GM19452 (cell line): Measurements from ENCODE around the gene AKT1S1.
"Not testable (repeated sequence)": the region's sequence is repeated elsewhere in the genome, so short reads cannot be mapped to it uniquely, and the experiment has no call there.

Source experiments
- ATAC-seq: cut with Tn5 transposase; IDR thresholded peaks from one replicate; pipeline ENCODE4 v1.9.1; 2021; ENCODE audit not compliant: unreplicated experiment

AKT1S1 gene

GRCh38 chr19:49877020-49877878 lies at the start of gene AKT1S1, which contains the start of gene TBC1D17:
AKT1S1 (minus strand) TSS chr19:49877355; CDS start chr19:49873295, 4,060 bp downstream.
TBC1D17 (plus strand) TSS chr19:49877702; CDS start chr19:49877724, 22 bp downstream.
- peak; percentile 54 for ATAC-seq

- no peak for ATAC-seq
Measured at GRCh38 chr19:49926515-49926914, 49.4 kb upstream of the AKT1S1 start.

- ATAC-seq = no peak
Measured at GRCh38 chr19:49925486-49925885, 48.3 kb upstream of the AKT1S1 start.

GRCh38 chr19:49924881-49925210 lies 47.7 kb upstream of the AKT1S1 start:
- ATAC-seq = not testable (repeated sequence)

- ATAC-seq = no peak
Measured at GRCh38 chr19:49924004-49924880, 47.1 kb upstream of the AKT1S1 start.

GRCh38 chr19:49923055-49924003 lies 46.2 kb upstream of the AKT1S1 start:
- ATAC-seq = no peak

- ATAC-seq = no peak
Measured at GRCh38 chr19:49921871-49922795, 45.0 kb upstream of the AKT1S1 start.

- ATAC-seq = no peak
Measured at GRCh38 chr19:49920624-49921363, 43.6 kb upstream of the AKT1S1 start.

- ATAC-seq = no peak
Measured at GRCh38 chr19:49918089-49918488, 40.9 kb upstream of the AKT1S1 start.

GRCh38 chr19:49916839-49917733 lies 39.9 kb upstream of the AKT1S1 start:
- no peak for ATAC-seq

GRCh38 chr19:49915271-49915670 lies 38.1 kb upstream of the AKT1S1 start:
- ATAC-seq = no peak

- ATAC-seq = no peak
Measured at GRCh38 chr19:49913720-49914119, 36.6 kb upstream of the AKT1S1 start.

- no peak for ATAC-seq
Measured at GRCh38 chr19:49912965-49913685, 36.0 kb upstream of the AKT1S1 start.

- no peak for ATAC-seq
Measured at GRCh38 chr19:49911381-49912145, 34.4 kb upstream of the AKT1S1 start.

GRCh38 chr19:49910179-49910578 lies 33.0 kb upstream of the AKT1S1 start:
- ATAC-seq = no peak
